NCI-H460 (cell line): ENCODE results near the gene ANKRD29. TPM values are rescaled to one million over a fixed set of nuclear protein-coding genes. Genes with fewer than 3 reads are reported as not detected.
A peak's percentile ranks its signal among the peaks of the same experiment; 100 is the strongest.
"Not testable (repeated sequence)": the region's sequence is repeated elsewhere in the genome, so short reads cannot be mapped to it uniquely, and the experiment has no call there.

Experiments used
- DNase-seq: peaks from one replicate; pipeline ENCODE4 v3.0.0-alpha.2; 2016; ENCODE audit warnings: low read depth; ENCODE audit errors: extremely low read depth
- total RNA-seq: library from RNA; depleted of rRNA; stranded (reverse); fragments of >200 nt; shearing (Covaris generic); gene quantifications from 2 replicates; pipeline ENCODE4 v1.2.3, GENCODE V29; 2014

The ANKRD29 gene
- total RNA-seq, 1 experiment from 2014 or later: 7.4 TPM

- no peak for DNase-seq
These were observed 14.3 kb downstream of the ANKRD29 start for GRCh38 chr18:23648456-23648855.

GRCh38 chr18:23646282-23646681 is 16.4 kb downstream of the ANKRD29 start:
- DNase-seq: no peak

GRCh38 chr18:23645568-23646175 is 17.0 kb downstream of the ANKRD29 start:
- no peak for DNase-seq

- DNase-seq: no peak
These were observed 18.8 kb downstream of the ANKRD29 start for GRCh38 chr18:23643815-23644490.

- DNase-seq: no peak
These were observed 20.6 kb downstream of the ANKRD29 start for GRCh38 chr18:23641937-23642666.

GRCh38 chr18:23641143-23641720 is 21.5 kb downstream of the ANKRD29 start:
- DNase-seq: no peak

- DNase-seq: no peak
These were observed 22.7 kb downstream of the ANKRD29 start for GRCh38 chr18:23640052-23640451.

GRCh38 chr18:23636433-23636832 is 26.3 kb downstream of the ANKRD29 start:
- DNase-seq: not testable (repeated sequence)

- DNase-seq: no peak
These were observed 26.7 kb downstream of the ANKRD29 start for GRCh38 chr18:23636071-23636399.

GRCh38 chr18:23635283-23636070 is 27.2 kb downstream of the ANKRD29 start:
- no peak for DNase-seq

GRCh38 chr18:23634692-23635091 is 28.0 kb downstream of the ANKRD29 start:
- no peak for DNase-seq

GRCh38 chr18:23632615-23633014 is 30.1 kb downstream of the ANKRD29 start:
- no peak for DNase-seq

- DNase-seq: no peak
These were observed 31.0 kb downstream of the ANKRD29 start for GRCh38 chr18:23631746-23632145.

GRCh38 chr18:23631312-23631711 is 31.4 kb downstream of the ANKRD29 start:
- DNase-seq: no peak

- no peak for DNase-seq
These were observed 33.2 kb downstream of the ANKRD29 start for GRCh38 chr18:23629444-23629946.

- no peak for DNase-seq
These were observed 34.7 kb downstream of the ANKRD29 start for GRCh38 chr18:23627970-23628369.

- DNase-seq: peak; percentile 44
These were observed 35.4 kb downstream of the ANKRD29 start for GRCh38 chr18:23627321-23627720.

GRCh38 chr18:23626451-23627279 is 36.0 kb downstream of the ANKRD29 start:
- peak; percentile 41 for DNase-seq

GRCh38 chr18:23623040-23623439 is 39.7 kb downstream of the ANKRD29 start:
- DNase-seq: no peak
